ENCODE results near the gene CILP2. TPM values are rescaled to one million over a fixed set of nuclear protein-coding genes. Genes with fewer than 3 reads are reported as not detected.

Gene CILP2
- total RNA-seq, 2 donors from 2014 or later, result 0.73 to 0.99 TPM

DNA sequence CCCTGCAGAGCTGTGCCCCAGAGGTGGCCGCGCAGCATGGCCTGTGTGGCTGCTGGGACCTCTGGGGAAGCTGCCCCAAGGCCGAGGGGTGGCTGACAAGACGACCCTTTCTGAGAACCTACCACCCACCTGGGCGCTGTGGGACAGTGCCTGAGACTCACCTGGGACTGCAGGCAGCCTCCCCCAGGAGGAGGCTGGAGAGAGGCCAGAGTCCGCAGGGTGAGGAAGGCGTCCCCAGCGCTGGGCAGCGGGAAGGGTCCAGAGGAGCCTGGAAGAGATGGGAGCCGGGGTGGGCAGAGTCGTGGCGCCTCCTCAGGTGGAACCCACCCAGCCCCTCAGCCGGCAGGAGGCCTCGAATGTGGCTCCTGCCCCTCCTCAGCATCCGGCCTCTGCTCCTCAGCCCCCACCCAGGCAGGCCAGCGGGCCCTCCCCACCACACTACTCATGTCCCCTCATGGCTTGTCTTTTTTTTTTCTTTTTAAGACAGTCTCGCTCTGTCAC lies 25.3 kb downstream of the CILP2 start:
- peaks cover 7% of the 10 kb centered on the region for H3K36me3 Mint-ChIP-seq (ENCODE audit: low read depth)
- H3K9me3 ChIP-seq (ENCODE audit: control insufficient read depth, low read length, poor library complexity, severe bottlenecking), result no peaks in the 10 kb centered on the region
- no peaks in the 10 kb centered on the region for H3K27me3 Mint-ChIP-seq
- peak overlapping the region; percentile 90 for H3K27ac Mint-ChIP-seq
- H3K4me3 Mint-ChIP-seq, result no peak overlapping the region
- no peak for DNase-seq
- H3K4me1 Mint-ChIP-seq, result peaks cover 24% of the 10 kb centered on the region
- ATAC-seq, result peak; percentile 14

DNA sequence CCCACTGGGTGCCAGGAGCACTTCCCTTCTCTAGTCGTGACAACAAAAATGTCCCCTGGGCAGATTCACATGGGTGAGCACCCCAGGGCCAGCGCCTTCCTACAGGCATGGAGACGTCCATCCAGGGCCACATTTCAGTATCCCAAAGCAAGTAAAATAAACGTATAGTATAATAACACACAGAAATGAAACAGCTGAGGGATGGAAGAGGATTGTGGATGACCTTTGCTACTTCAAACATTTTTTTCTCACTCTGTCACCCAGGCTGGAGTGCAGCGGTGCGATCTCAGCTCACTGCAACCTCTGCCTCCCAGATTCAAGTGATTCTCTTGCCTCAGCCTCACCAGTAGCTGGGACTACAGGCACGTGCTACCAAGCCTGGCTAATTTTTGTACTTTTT lies 28.2 kb downstream of the CILP2 start:
- DNase-seq, result no peak
- Mint-ChIP-seq H3K4me3 (no peak overlapping the region), H3K27me3 (no peaks in the 10 kb centered on the region), H3K4me1 (peaks cover 15% of the 10 kb centered on the region), H3K27ac (peak overlapping the region; percentile 45), H3K36me3 (ENCODE audit: low read depth) (peaks cover 9% of the 10 kb centered on the region)
- no peaks in the 10 kb centered on the region for H3K9me3 ChIP-seq (ENCODE audit: control insufficient read depth, low read length, poor library complexity, severe bottlenecking)
- ATAC-seq, result no peak

DNA sequence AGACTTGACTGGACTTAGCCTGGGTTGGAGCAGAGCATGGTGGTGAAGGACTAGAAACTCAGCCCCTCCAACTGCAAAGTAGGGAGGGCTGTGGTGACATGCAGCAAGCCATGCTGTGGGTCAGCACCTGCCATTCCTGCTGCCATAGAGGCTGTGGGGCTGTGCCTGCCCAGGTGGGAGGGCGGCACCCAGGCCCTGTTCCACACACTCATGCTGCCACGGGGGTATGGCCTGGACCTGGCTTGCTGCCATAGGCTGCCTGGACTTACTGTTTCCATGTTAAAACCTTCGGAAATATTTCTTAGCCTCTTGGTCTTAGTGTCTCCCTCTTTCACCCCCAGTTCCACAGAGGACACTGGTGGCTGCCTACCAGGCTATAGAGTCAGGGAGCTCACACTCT lies 29.3 kb downstream of the CILP2 start:
- Mint-ChIP-seq H3K4me1 (peaks cover 12% of the 10 kb centered on the region), H3K27ac (peak overlapping the region; percentile 45), H3K4me3 (no peak overlapping the region), H3K27me3 (no peaks in the 10 kb centered on the region), H3K36me3 (ENCODE audit: low read depth) (peaks cover 9% of the 10 kb centered on the region)
- H3K9me3 ChIP-seq (ENCODE audit: control insufficient read depth, low read length, poor library complexity, severe bottlenecking), result no peaks in the 10 kb centered on the region
- no peak for ATAC-seq
- DNase-seq, result no peak

DNA sequence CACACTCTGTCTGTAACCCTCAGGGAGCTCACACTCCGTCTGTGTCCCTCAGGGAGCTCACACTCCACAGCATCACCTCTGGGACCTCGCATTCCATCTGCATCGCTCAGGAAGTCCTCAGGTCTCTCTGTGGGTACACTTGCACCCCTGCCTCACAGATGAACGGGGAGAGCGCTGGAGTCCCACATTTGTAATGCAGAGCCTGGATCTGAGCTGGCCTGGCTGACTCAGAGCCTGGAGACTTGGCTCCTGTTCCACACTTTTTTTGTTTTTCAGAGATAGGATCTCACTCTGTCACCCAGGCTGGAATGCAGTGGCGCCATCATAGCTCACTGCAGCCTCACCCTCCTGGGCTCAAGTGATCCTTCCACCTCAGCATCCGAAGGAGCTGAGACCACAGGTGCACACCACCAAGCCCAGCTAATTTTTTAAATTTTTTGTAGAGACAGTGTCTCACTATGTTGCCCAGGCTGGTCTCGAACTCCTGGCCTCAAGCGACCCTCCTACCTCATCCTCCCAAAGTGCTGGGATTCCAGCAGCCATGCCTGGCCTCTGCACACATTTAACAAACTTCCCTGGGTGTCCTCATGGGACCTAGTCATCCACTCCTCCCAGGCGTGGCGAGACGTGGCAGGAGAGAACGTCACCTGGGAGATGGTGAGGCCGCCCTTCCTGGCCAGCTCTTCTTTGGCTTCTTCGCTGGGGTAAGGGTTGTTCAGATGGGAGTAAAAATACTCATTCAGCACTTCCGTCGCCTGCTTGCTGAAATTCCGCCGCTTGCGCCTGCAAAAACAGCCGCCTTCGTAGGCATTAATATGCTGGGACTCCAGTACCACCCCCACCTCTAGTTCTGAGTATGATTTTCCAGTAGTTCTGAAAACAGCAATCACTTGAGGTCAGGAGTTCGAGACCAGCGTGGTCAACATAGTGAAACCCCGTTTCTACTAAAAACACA lies 31.0 kb downstream of the CILP2 start:
- peak overlapping the region; percentile 74 for H3K27ac Mint-ChIP-seq
- H3K27me3 Mint-ChIP-seq, result no peaks in the 10 kb centered on the region
- H3K9me3 ChIP-seq (ENCODE audit: control insufficient read depth, low read length, poor library complexity, severe bottlenecking), result no peaks in the 10 kb centered on the region
- no peak for DNase-seq
- peaks cover 11% of the 10 kb centered on the region for H3K36me3 Mint-ChIP-seq (ENCODE audit: low read depth)
- no peak overlapping the region for H3K4me3 Mint-ChIP-seq
- peaks cover 9% of the 10 kb centered on the region for H3K4me1 Mint-ChIP-seq
- ATAC-seq, result no peak

DNA sequence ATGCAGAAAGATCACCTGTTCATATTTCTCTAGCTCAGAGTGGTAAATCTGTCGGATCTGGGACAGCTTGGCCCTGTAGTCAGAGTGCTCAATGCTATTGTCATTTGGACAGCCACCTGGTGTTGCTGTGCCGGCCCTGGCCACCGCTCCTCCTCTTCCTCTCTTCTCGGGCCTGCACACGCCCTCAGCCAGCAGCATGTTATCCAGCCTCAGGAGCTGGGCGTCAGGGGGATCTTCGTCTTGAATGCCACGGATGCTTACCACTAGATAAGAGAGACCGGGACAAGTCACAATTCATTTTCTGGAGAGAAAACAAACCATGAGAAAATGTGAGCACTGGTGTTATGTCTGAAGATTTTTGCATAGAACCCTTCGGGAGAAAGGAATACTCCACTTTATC lies 32.5 kb downstream of the CILP2 start:
- H3K4me3 Mint-ChIP-seq, result no peak overlapping the region
- peak overlapping the region; percentile 80 for H3K27ac Mint-ChIP-seq
- peaks cover 11% of the 10 kb centered on the region for H3K4me1 Mint-ChIP-seq
- H3K27me3 Mint-ChIP-seq, result no peaks in the 10 kb centered on the region
- no peak for ATAC-seq
- no peak for DNase-seq
- peaks cover 11% of the 10 kb centered on the region for H3K36me3 Mint-ChIP-seq (ENCODE audit: low read depth)
- no peaks in the 10 kb centered on the region for H3K9me3 ChIP-seq (ENCODE audit: control insufficient read depth, low read length, poor library complexity, severe bottlenecking)

DNA sequence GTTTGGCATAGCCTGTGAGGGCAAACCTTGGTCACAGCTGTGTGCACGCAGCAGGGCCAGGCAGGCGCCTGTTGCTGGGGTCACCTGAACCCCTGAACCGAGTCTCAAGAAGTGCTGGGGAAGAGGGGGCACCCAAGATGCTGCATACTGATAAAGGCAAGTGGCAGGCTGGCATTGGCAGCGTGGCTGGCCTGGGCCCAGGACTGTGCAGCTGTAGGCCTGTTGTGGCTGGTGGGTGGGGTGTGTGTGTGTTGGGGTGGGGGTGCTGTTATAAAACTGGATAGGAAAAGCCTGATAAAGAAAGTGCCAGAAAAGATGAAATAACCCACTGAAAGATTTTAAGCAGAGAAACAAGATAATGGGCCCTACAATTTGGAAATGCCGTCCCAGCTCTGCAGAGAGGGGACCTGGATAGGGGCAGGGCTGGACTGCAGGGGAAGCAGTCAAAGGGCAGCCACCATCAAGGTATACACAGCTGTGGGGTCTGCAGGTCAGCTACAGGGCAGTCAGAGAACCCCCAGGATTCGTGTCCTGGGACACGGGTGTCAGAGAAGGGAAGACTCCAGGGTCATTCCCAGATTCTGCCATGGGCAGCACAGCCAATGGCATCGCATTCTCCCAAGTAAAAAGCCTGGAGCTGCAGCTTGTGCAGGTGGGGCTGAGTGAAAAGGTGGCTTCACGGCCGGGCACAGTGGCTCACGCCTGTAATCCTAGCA lies 33.2 kb downstream of the CILP2 start:
- peak overlapping the region; percentile 53 for H3K4me3 Mint-ChIP-seq
- no peaks in the 10 kb centered on the region for H3K9me3 ChIP-seq (ENCODE audit: control insufficient read depth, low read length, poor library complexity, severe bottlenecking)
- ATAC-seq (no peak), DNase-seq (no peak)
- peak overlapping the region; percentile 80 for H3K27ac Mint-ChIP-seq
- H3K36me3 Mint-ChIP-seq (ENCODE audit: low read depth), result peaks cover 11% of the 10 kb centered on the region
- no peaks in the 10 kb centered on the region for H3K27me3 Mint-ChIP-seq
- peaks cover 12% of the 10 kb centered on the region for H3K4me1 Mint-ChIP-seq

DNA sequence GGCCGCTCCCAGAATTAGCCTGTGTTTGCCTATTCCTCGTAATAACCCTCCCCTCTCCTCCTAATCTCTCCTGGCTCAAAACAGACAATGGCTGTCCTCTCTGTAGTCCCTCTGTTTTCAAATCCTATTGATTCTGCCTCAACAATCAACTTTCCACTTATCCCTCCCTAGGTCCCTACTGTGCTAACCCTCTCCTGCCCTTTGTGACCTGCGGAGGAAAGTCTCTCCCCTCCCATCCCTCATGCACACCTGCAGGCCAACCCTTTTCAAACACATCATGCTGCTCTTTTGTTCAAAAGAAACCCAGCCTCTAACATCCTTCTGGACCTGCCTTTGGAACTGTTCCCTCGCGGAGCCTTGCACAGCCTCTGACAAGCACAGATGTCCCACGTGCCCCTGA lies 37.3 kb downstream of the CILP2 start:
- peak overlapping the region; percentile 61 for H3K27ac Mint-ChIP-seq
- DNase-seq (no peak), ATAC-seq (no peak)
- peaks cover 8% of the 10 kb centered on the region for H3K4me1 Mint-ChIP-seq
- no peaks in the 10 kb centered on the region for H3K27me3 Mint-ChIP-seq
- no peaks in the 10 kb centered on the region for H3K9me3 ChIP-seq (ENCODE audit: control insufficient read depth, low read length, poor library complexity, severe bottlenecking)
- H3K4me3 Mint-ChIP-seq, result no peak overlapping the region
- H3K36me3 Mint-ChIP-seq (ENCODE audit: low read depth), result peaks cover 6% of the 10 kb centered on the region

DNA sequence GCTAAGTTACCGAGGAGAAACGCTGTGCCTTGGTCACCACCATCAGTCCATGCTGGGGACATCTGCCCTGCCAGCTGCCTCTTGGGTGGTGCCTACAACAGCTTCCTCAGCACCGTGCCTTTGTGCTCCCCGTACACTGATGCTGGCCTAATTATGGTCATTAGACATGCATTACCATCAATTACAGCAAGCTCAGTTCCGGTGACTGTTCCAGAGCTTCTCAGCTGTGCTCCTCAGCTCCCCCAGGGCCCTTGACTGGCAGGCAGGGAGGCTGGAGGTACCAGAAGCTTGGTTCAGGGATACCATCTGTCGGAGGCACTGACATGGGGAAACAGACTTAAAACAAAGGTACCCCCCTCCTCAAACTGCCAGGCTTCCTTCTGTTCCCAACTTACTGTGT lies 40.2 kb downstream of the CILP2 start:
- Mint-ChIP-seq H3K4me3 (no peak overlapping the region), H3K27ac (no peak overlapping the region), H3K4me1 (peaks cover 13% of the 10 kb centered on the region), H3K36me3 (ENCODE audit: low read depth) (peaks cover under 1% of the 10 kb centered on the region), H3K27me3 (no peaks in the 10 kb centered on the region)
- DNase-seq, result no peak
- ATAC-seq, result no peak
- no peaks in the 10 kb centered on the region for H3K9me3 ChIP-seq (ENCODE audit: control insufficient read depth, low read length, poor library complexity, severe bottlenecking)

DNA sequence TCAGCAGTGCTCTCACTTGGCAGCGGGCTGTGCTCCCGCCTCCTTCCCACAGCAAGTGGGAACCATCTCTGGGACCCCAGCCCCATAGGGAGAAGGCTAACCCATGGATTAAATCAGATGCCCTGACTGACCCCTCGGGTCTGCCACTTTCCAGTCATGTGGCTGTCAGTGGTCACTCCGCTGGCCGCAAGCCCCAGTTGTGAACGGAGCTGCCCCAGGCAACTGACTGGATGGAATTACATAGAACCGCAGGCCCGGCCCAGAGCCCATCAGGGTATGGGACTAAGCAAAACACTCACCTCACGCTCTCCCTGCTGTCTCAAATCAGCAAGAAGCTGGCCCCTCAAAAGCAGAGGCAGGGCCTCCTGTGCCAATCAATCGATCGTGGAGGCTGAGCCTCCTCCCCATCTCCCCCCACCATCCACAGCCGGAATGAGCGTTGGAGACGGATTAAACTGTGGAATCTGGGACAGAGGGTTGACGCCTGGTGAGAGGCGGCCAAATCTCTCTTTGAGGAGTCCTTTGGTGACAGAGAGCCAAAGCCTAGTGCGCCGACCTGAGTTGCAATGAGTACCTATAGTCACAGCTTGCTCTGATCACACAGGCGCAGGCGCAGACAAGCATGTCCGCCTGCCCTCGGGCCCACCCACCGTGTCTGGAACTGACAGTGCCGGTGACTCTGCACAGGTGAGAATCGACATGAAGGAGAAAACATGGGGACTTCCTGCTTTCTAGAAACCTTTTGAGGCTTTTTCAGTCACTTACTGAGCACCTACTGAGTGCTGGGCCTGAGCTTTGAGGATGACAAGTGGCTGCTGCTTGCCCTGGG lies 41.7 kb downstream of the CILP2 start:
- Mint-ChIP-seq H3K4me1 (peaks cover 16% of the 10 kb centered on the region), H3K27ac (no peak overlapping the region), H3K36me3 (ENCODE audit: low read depth) (no peaks in the 10 kb centered on the region), H3K27me3 (no peaks in the 10 kb centered on the region), H3K4me3 (no peak overlapping the region)
- no peaks in the 10 kb centered on the region for H3K9me3 ChIP-seq (ENCODE audit: control insufficient read depth, low read length, poor library complexity, severe bottlenecking)
- ATAC-seq (no peak), DNase-seq (no peak)

DNA sequence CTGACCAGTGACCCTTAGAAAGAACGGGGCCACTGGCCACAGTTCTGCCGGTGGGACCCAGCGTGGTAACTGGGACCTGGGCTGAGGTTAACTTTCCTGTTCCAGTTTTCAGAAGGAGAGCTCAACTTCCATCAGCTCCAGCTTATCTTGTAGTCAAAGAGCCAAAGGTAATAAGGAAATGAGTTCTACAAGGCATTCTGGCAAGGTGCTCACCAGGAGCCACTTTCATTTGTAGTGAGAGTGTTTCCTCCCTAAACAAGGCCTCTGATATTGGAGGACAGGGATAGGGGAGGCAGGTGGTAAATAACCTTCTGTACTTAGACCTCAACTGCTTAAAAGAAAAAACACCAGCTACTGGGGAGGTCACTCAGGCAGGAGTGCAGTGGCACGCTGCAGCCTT lies 42.4 kb downstream of the CILP2 start:
- ATAC-seq, result no peak
- H3K27ac Mint-ChIP-seq, result no peak overlapping the region
- H3K36me3 Mint-ChIP-seq (ENCODE audit: low read depth), result no peaks in the 10 kb centered on the region
- no peaks in the 10 kb centered on the region for H3K9me3 ChIP-seq (ENCODE audit: control insufficient read depth, low read length, poor library complexity, severe bottlenecking)
- no peak overlapping the region for H3K4me3 Mint-ChIP-seq
- H3K27me3 Mint-ChIP-seq, result no peaks in the 10 kb centered on the region
- H3K4me1 Mint-ChIP-seq, result peaks cover 15% of the 10 kb centered on the region
- no peak for DNase-seq

DNA sequence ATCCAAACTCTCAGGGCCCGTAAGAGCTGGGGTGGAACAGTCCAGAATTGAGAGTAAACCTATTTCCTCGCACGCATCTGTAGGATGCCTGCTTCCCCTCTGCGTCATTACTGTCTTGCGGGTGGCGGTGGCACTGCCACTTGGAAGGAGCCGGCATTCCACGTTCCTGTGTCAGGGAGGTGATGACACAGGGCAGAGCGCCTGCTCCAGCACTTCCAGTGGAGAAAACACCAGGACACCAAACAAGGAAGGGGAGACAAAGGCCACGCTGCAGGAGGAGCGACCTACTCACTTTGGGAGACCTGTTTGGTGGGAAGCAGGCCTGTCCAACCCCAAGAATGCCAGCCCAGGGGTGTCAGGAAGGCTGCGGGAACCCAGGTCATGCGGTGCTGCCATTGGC lies 43.3 kb downstream of the CILP2 start:
- Mint-ChIP-seq H3K27ac (peak overlapping the region; percentile 79), H3K36me3 (ENCODE audit: low read depth) (peaks cover 2% of the 10 kb centered on the region), H3K4me3 (no peak overlapping the region), H3K4me1 (peaks cover 16% of the 10 kb centered on the region), H3K27me3 (no peaks in the 10 kb centered on the region)
- DNase-seq (no peak), ATAC-seq (no peak)
- no peaks in the 10 kb centered on the region for H3K9me3 ChIP-seq (ENCODE audit: control insufficient read depth, low read length, poor library complexity, severe bottlenecking)

DNA sequence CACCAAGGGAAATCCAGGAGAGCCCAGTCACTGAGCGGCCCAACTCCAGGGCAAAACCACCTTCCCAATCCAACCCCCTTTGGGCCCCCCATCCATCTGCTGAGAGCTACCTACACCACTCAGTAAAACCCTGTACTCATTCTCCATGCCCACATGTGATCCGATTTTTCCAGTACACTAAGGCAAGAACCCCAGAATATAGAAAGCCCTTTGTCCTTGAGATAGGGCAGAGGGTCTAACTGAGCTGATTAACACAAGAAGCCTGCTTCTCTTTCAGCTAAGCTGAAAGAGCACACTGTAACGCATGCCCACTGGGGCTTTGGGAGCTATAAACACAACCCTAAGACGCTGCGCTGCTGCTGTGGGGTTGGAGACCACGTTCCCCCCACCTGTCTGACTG lies 44.4 kb downstream of the CILP2 start:
- Mint-ChIP-seq H3K27ac (peak overlapping the region; percentile 79), H3K27me3 (no peaks in the 10 kb centered on the region)

DNA sequence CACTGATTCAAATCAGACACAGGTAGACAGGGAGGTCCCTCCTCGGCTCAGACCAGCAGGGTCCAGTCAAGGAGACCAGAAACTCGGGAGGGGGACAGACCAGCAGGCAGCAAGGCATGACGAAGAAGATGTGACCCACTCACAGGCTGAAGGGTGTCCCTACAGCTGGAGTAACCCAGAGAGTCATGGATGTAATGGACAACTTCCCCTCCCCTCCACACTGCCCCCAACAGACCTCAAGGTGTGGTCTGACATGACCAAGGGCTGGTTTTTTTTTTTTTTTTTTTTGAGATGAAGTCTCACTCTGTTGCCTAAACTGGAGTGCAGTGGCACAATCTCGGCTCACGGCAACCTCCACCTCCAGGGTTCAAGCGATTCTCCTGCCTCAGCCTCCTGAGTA lies 46.3 kb downstream of the CILP2 start:
- DNase-seq (no peak), ATAC-seq (no peak)
- H3K4me3 Mint-ChIP-seq, result no peak overlapping the region
- no peak overlapping the region for H3K27ac Mint-ChIP-seq
- H3K9me3 ChIP-seq (ENCODE audit: control insufficient read depth, low read length, poor library complexity, severe bottlenecking), result no peaks in the 10 kb centered on the region
- H3K27me3 Mint-ChIP-seq, result no peaks in the 10 kb centered on the region
- H3K4me1 Mint-ChIP-seq, result peaks cover 20% of the 10 kb centered on the region
- peaks cover 2% of the 10 kb centered on the region for H3K36me3 Mint-ChIP-seq (ENCODE audit: low read depth)

More for the DNA sequence above, 44.4 kb downstream of the CILP2 start:
- peaks cover 16% of the 10 kb centered on the region for H3K4me1 Mint-ChIP-seq
- H3K4me3 Mint-ChIP-seq, result no peak overlapping the region
- DNase-seq (no peak), ATAC-seq (no peak)
- H3K9me3 ChIP-seq (ENCODE audit: control insufficient read depth, low read length, poor library complexity, severe bottlenecking), result no peaks in the 10 kb centered on the region
- H3K36me3 Mint-ChIP-seq (ENCODE audit: low read depth), result peaks cover 2% of the 10 kb centered on the region
